HG02623 (cell line): ENCODE data around the gene P4HA3.

Experiments used
- ATAC-seq: cut with Tn5 transposase; IDR thresholded peaks from one replicate; pipeline ENCODE4 v1.9.1; 2021; ENCODE audit warnings: moderate library complexity; ENCODE audit not compliant: unreplicated experiment

Gene P4HA3

GRCh38 chr11:74318241-74318932 is 6.9 kb upstream of the P4HA3 start:
- ATAC-seq, result no peak

GRCh38 chr11:74316772-74317505 is 5.5 kb upstream of the P4HA3 start:
- ATAC-seq, result no peak

- ATAC-seq, result no peak
Measured at GRCh38 chr11:74312326-74312725, 886 bp upstream of the P4HA3 start.

GRCh38 chr11:74310857-74311256 is 583 bp downstream of the P4HA3 start:
- ATAC-seq, result no peak

- no peak for ATAC-seq
Measured at GRCh38 chr11:74307434-74307833, 4.0 kb downstream of the P4HA3 start.

GRCh38 chr11:74306435-74307175 is 4.8 kb downstream of the P4HA3 start:
- no peak for ATAC-seq

- no peak for ATAC-seq
Measured at GRCh38 chr11:74299015-74299414, 12.4 kb downstream of the P4HA3 start.

GRCh38 chr11:74297484-74297883 is 14.0 kb downstream of the P4HA3 start:
- no peak for ATAC-seq

GRCh38 chr11:74288911-74289310 is 22.5 kb downstream of the P4HA3 start:
- no peak for ATAC-seq

GRCh38 chr11:74288161-74288560 is 23.3 kb downstream of the P4HA3 start:
- ATAC-seq, result no peak

- no peak for ATAC-seq
Measured at GRCh38 chr11:74284466-74284865, 27.0 kb downstream of the P4HA3 start.

GRCh38 chr11:74283580-74284180 is 27.8 kb downstream of the P4HA3 start:
- no peak for ATAC-seq

- no peak for ATAC-seq
Measured at GRCh38 chr11:74282914-74283371, 28.5 kb downstream of the P4HA3 start.

- no peak for ATAC-seq
Measured at GRCh38 chr11:74282421-74282820, 29.0 kb downstream of the P4HA3 start.

- no peak for ATAC-seq
Measured at GRCh38 chr11:74280494-74280893, 30.9 kb downstream of the P4HA3 start.

- ATAC-seq, result no peak
Measured at GRCh38 chr11:74279256-74279655, 32.2 kb downstream of the P4HA3 start.

GRCh38 chr11:74278721-74279161 is 32.7 kb downstream of the P4HA3 start:
- no peak for ATAC-seq

- no peak for ATAC-seq
Measured at GRCh38 chr11:74278103-74278502, 33.3 kb downstream of the P4HA3 start.

- ATAC-seq, result no peak
Measured at GRCh38 chr11:74276581-74276980, 34.9 kb downstream of the P4HA3 start.

- ATAC-seq, result no peak
Measured at GRCh38 chr11:74272276-74272675, 39.2 kb downstream of the P4HA3 start.

- no peak for ATAC-seq
Measured at GRCh38 chr11:74269161-74269811, 42.2 kb downstream of the P4HA3 start.
